ENCODE results near the gene ACCS.
A peak's percentile ranks its signal among the peaks of the same experiment; 100 is the strongest.

Gene ACCS

DNA sequence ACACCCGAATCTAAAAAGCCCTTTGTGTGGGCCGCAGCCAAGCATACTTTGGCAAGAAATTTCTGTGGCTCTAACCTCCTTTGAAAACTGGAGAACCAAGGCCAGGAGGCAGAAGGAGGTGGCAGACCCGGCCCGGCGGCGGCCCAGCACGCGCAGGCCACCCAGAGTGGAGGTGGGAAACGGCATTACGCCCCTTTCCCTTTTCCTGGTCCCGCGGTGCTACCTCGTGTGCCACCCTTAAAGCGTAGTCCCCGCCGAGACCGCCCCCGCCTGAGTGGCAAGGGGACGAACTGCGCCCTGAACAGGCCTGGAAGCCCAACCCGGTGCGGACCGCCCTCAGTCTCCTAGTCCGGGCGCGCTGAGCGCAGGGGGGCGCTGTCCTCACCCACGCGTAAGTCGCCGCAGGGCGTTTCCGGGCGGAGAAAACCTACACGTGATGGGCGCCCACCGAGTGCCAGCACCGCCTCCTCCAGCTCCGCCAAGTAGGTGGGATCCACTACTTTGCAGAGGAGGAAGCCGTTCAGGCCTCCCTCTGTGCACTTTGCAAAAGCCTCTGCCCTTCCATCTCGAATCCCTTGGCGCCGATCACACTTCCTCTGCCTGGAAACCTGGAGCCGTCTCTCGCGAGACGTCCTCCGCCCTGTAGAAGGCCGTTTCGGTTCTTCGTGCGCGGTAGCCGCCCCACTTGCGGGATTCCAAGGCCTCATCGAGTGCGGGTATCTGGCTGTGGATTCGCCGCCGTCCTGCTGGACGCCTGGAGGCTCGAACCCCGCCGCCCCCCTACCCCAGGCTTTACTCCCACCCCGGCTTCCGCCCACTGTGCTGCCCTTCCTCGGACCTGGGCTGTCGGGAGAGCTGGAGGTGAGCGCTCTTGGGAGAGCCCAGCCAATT, at the start of gene ACCS:
Gene ACCS, plus strand, starts transcription at position 430 of the 891 bp plus-strand sequence. CDS start 1,358 bp downstream, outside the sequence.
- peak; percentile 74 for DNase-seq

GRCh38 chr11:44016546-44017442, 49.3 kb upstream of the ACCS start:
- DNase-seq, result no peak

DNA sequence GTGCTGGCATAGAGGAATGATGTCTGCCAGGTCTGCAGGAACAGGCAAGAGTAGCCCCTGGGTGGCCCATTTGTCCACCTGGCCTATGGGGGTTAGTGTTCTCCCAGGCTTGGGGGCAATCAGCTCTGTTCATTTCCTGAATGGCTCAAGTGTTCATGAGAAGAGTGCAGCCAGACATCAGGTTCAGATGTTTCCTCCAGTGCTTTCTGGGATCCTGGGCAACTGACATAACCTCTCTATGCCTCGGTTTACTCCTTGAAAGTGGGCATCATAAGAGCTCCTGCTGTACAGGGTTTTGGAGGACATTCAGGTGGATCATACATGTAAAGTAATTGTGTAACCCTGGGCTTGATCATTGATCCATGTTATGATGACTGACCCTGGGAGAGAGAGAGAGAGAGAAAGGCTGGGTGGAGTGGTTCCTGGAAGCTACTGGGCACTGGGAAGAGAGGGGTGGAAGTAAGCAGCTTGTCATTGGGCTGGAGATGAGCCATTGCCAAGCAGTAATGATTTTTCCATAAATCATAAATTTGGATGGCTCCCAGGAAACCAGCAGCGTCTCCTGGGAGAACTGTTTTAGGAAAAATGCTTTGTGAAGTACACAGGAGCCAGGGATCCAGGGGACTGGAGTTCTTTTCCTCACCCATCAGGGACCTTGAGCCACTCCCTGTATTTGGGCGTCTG, 48.5 kb upstream of the ACCS start:
- no peak for DNase-seq

GRCh38 chr11:44018127-44018521, 47.9 kb upstream of the ACCS start:
- no peak for DNase-seq

- DNase-seq, result no peak
Observed at GRCh38 chr11:44018829-44019228, 47.2 kb upstream of the ACCS start.

DNA sequence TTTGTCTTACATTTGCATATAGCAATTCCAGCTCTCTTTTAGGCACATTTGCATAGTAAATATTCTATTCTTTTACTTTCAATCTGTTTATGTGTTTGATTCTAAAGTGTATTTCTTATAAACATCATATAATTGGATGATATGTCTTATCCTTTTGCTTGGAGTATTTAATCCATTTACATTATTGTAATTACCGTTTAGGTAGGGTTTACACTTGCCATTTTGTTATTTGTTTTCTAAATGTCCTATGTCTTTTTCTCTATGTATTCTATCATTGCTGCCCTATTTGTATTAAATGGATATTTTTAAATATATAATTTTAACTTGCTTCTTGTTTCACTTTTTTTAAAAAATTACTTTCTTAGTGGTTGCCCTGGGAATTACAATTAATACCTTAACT, 41.1 kb upstream of the ACCS start:
- no peak for DNase-seq

DNA sequence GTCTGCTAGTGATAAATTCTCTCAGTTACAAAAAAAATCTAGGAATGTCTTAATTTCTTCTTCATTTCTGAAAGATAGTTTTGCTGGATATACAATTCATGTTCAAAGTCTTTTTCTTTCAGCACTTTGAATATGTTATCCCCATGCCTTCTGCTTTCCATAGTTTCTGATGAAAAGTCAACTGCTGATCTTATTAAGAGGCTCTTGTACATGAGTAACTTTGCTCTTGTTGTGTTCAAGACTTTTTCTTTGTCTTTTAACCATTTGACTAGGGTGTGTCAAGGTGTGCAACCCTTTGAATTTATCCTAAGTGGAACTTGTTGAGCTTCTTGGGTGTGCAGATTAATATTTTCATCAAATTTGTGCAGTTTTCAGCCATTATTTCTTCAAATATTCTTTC, 40.3 kb upstream of the ACCS start:
- no peak for DNase-seq

DNA sequence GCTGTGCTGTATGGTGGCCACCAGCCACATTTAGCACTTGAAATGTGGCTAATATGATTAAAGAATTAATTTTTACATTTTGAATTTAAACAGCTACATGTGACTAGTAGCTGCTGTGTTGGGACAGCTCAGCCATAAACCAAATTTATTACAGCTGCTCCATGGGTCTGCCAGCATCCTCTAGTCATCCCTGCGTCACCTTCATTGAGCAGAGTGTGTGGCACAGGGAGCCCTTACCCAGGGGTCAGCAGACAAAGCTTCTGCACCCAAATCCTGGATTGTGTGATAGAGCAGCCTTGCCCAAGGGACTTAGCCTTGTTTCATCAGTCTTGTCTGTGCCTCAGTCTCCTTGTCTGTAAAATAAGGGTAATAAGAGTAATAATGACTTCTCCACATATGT, 37.7 kb upstream of the ACCS start:
- DNase-seq, result no peak

- no peak for DNase-seq
Observed at GRCh38 chr11:44028816-44029506, 37.1 kb upstream of the ACCS start.

DNA sequence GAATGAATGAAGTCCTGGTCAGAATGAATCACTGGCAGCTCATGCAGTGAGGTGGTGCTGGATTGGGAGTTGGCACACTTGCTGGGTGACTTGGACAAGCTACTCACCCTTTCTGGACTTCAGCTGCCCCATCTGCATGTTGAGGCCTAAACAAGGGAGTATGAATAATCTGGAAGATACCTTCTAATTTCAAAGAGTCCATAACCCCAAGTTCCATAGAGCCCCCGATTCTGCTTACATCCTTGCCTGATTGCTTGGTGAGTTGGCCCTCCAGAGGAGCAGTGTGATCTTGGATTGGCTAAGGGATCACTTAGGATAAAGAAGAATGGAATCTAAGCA, 36.6 kb upstream of the ACCS start:
- DNase-seq, result no peak

- no peak for DNase-seq
Observed at GRCh38 chr11:44029977-44030911, 35.8 kb upstream of the ACCS start.

GRCh38 chr11:44030996-44031395, 35.1 kb upstream of the ACCS start:
- DNase-seq, result no peak

- DNase-seq, result no peak
Observed at GRCh38 chr11:44031549-44031948, 34.5 kb upstream of the ACCS start.

DNA sequence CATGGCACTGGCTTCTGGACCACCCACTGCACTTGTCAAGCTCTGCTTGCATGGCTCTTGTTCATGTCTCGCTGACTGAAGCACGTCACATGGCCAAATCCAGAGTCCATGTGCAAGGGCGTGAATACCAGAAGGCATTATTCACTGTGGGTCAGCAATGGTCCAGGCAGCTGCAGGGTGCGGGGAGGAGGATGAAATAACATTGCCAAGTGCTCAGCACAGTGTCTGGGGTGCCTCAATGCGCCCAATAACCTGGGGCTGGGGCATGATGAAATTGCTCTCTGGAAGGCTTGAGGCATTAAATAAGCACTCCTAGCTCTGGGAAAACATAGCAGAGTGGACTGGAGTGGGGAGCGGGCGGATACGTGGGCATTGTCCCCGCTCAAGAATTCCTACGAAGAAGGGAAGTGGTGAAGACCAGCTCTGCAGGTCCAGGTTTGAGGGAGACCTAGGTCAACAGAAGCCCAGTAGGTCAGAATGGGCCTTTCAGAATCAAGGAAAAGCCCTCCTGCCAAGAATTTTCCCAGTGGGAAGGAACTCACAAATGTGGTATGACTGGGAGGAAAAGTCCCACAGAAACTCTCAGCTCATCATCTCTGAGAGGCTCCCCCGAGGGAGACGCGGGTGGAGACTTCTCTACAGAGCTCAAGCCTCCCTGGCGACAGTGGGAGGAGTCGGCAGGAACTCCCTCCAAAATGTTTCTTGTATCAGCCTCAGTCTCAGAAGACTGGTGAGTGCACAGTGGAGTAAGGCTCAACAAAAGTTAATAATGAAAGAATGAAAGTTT, 33.6 kb upstream of the ACCS start:
- DNase-seq, result no peak

DNA sequence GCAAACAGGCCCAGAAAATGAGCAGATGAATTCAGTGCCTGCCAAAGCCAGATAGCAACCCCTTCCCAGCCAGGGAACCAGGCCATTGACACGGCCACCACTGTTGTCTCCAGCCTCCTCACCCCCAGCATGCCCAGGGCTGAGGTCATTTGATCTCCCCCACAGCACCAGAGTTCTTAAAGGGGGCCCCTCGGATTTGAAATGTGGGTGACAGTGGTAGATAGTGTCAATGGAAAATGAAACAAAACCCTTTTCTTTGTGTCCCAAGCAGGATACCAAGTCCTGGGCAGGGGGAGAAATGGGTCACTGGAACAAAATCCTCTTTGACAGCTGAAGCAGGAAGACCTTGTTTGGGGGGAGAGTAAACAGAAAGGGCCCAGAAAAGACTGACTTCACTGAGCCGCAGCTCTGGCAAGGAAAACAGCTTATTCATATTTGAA, 32.6 kb upstream of the ACCS start:
- DNase-seq, result no peak

GRCh38 chr11:44033856-44034255, 32.2 kb upstream of the ACCS start:
- DNase-seq, result no peak

- no peak for DNase-seq
Observed at GRCh38 chr11:44034639-44035038, 31.4 kb upstream of the ACCS start.

GRCh38 chr11:44036811-44037657, 29.0 kb upstream of the ACCS start:
- DNase-seq, result no peak

DNA sequence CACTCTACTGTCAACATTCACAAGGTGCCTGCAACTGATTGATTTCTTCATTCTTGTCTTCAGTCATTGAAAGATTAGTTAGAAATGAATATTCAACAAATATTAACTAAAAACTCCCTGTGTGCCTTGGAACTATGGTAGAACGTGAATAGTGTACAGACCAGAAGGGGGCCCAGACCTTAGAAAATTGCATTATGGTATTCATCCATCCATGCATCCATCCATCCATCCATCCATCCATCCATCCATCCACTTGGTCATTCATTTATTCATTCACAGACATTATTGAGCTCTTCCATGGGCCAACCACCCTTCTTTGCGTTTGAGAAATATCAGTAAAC, 28.4 kb upstream of the ACCS start:
- no peak for DNase-seq

- no peak for DNase-seq
Observed at GRCh38 chr11:44043157-44043556, 22.9 kb upstream of the ACCS start.

All from NCI-H2081 treated with DMSO at 0.1 percent for 48 hours (cell line).